K562 (cell line): ENCODE results near the gene UQCC5.

ENCODE experiments used
- CTCF ChIP-seq, 3 experiments: IDR thresholded peaks in 2 of 3; conservative IDR thresholded peaks in 1 of 3; 2 replicates each; pipeline ENCODE4 v1.5.1; 2011 to 2012; ENCODE audit warnings: low read length in 3 of 3, mild to moderate bottlenecking in 3 of 3, control low read depth in 2 of 3, improper control_type of control experiment in 1 of 3, inconsistent platforms in 1 of 3, low read depth in 1 of 3, mixed read lengths in 1 of 3, moderate library complexity in 1 of 3; ENCODE audit not compliant: insufficient read depth in 2 of 3
- HNRNPLL ChIP-seq: fragments of 200-400 bp; formaldehyde crosslinking; IDR thresholded peaks from 2 replicates; pipeline ENCODE4 v1.6.1; 2017; ENCODE audit warnings: low read length, low read depth, mild to moderate bottlenecking; ENCODE audit not compliant: poor library complexity, severe bottlenecking
- MEIS2 ChIP-seq: fragments of 450-650 bp; IDR thresholded peaks from 2 replicates; pipeline ENCODE4 v1.6.1; 2014; ENCODE audit warnings: mild to moderate bottlenecking; ENCODE audit not compliant: partially characterized antibody
- MTF1 ChIP-seq: fragments of 250-450 bp; sonication (Bioruptor Pico); IDR thresholded peaks from 2 replicates; pipeline ENCODE4 v1.9.0; 2021; ENCODE audit warnings: moderate library complexity, mild to moderate bottlenecking, inconsistent platforms, borderline replicate concordance
- PML ChIP-seq: IDR thresholded peaks from 2 replicates; pipeline ENCODE4 v1.6.1; 2012; ENCODE audit warnings: low read length, inconsistent platforms
- POLR2AphosphoS2 ChIP-seq: IDR thresholded peaks from 2 replicates; pipeline ENCODE4 v1.6.1; 2012; ENCODE audit warnings: low read length, improper control_type of control experiment
- RAD21 ChIP-seq, 2 experiments: fragments of 250-450 bp in 1 of 2; fragments of 450-650 bp in 1 of 2; sonication (Bioruptor Pico) in 1 of 2; formaldehyde crosslinking in 1 of 2; IDR thresholded peaks in 1 of 2; conservative IDR thresholded peaks in 1 of 2; 2 replicates each; pipeline versions ENCODE4 v1.4.0 to v1.8.0; 2020 to 2022; ENCODE audit warnings: mild to moderate bottlenecking in 2 of 2, moderate library complexity in 1 of 2
- ZBTB17 ChIP-seq: fragments of 450-650 bp; formaldehyde crosslinking; IDR thresholded peaks from 2 replicates; pipeline ENCODE4 v1.4.0; 2020; ENCODE audit warnings: mild to moderate bottlenecking
- ZC3H4 ChIP-seq: sonication (generic); formaldehyde crosslinking; IDR thresholded peaks from 2 replicates; pipeline ENCODE4 v1.9.0; 2021; ENCODE audit warnings: missing genetic modification reagents, borderline replicate concordance
- TF ChIP-seq, protein P1 (sequence below): sonication (generic); formaldehyde crosslinking; IDR thresholded peaks from 2 replicates; pipeline ENCODE4 v1.9.0; 2022; ENCODE audit warnings: mild to moderate bottlenecking, missing genetic modification reagents

DNA sequence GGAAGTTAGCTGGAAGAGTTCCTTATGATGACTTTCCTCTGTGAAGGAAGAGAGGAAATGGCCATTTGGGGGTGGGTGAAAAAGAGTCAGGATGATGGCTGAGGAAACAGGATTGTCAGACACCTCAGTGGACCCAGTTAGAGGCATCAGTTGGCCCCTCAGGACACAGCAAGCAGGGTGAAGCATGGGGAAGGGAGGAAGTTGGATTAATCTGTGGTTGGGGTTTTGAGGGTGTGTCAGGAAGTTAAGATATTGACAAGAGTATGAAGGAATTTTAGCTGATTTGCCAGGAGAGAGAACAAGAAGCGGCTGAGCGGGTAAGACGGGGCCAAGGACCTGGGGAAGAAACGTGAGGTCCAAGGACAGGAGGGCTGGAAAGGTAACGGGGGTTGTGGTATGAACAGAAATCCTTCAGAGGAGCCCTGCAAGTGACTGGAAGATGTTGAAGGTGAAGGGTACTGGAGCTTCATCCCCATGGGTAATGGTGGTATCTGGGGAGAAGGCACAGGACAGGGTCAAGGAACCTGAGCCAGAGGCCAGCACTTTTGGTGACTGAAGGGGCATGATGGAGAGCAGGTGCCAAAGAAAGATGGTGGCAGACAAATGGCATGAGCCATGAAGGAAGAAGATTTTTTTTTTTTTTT lies 2.7 kb downstream of the UQCC5 start:
- TF ChIP-seq ZBTB17 (CRISPR knock-in tag) (no peak), RAD21 (CRISPR knock-in tag; conservative IDR thresholded peaks at IDR 0.05 in 1 of 2, IDR thresholded peaks at IDR 0.05 in 1 of 2) (no peak), CTCF (IDR thresholded peaks at IDR 0.05 in 2 of 3, conservative IDR thresholded peaks at IDR 0.05 in 1 of 3; ENCODE audit: insufficient read depth in 2 of 3, low read depth in 1 of 3, low read length in 3 of 3) (no peak), ZC3H4 (no peak), MTF1 (CRISPR knock-in tag) (no peak), HNRNPLL (no peak), POLR2AphosphoS2 (no peak), PML (no peak), MEIS2 (no peak)
- TF ChIP-seq, protein P1, sequence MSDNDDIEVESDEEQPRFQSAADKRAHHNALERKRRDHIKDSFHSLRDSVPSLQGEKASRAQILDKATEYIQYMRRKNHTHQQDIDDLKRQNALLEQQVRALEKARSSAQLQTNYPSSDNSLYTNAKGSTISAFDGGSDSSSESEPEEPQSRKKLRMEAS, result no peak
